Heart right ventricle (tissue), 16 donors: ENCODE results near the gene GBP2. TPM values are rescaled to one million over a fixed set of nuclear protein-coding genes. Genes with fewer than 3 reads are reported as not detected.

Experiments used
- ATAC-seq, 8 donors: fragments of 200-7000 bp; cut with Tn5 transposase; one replicate each; pipeline ENCODE4 v1.9.1; 2020; ENCODE audit warnings: mild to moderate bottlenecking in 8 of 8, moderate library complexity in 8 of 8, moderate number of reproducible peaks in 1 of 8
- DNase-seq, 2 donors: peaks; one replicate each; pipeline ENCODE4 v3.0.0-alpha.2; 2020
- H3K27ac ChIP-seq, 10 donors: fragments of 200-600 bp; sonication (generic) in 2 of 10; one replicate each; pipeline versions ENCODE4 v1.5.0 to v1.8.0; 2020 to 2022; ENCODE audit warnings: mild to moderate bottlenecking in 3 of 10
- H3K27me3 ChIP-seq, 7 donors: fragments of 200-600 bp; one replicate each; pipeline ENCODE4 v1.8.0; 2021 to 2022; ENCODE audit warnings: mild to moderate bottlenecking in 2 of 7
- H3K36me3 ChIP-seq, 9 donors: fragments of 200-600 bp; sonication (generic) in 1 of 9; one replicate each; pipeline versions ENCODE4 v1.5.0 to v1.8.0; 2020 to 2022; ENCODE audit warnings: mild to moderate bottlenecking in 2 of 9
- H3K4me1 ChIP-seq, 9 donors: fragments of 200-600 bp; sonication (generic) in 1 of 9; one replicate each; pipeline versions ENCODE4 v1.5.0 to v1.8.0; 2020 to 2022; ENCODE audit warnings: mild to moderate bottlenecking in 4 of 9
- H3K4me3 ChIP-seq, 10 donors: fragments of 200-600 bp; sonication (generic) in 2 of 10; one replicate each; pipeline versions ENCODE4 v1.5.0 to v1.8.0; 2020 to 2022; ENCODE audit warnings: mild to moderate bottlenecking in 7 of 10, moderate library complexity in 2 of 10
- H3K9me3 ChIP-seq, 11 donors: fragments of 200-600 bp in 10 of 11; sonication (generic) in 2 of 11; one replicate each; pipeline versions ENCODE4 v1.5.0 to v1.8.0; 2013 to 2022; ENCODE audit warnings: mild to moderate bottlenecking in 2 of 11, control low read depth in 1 of 11, moderate library complexity in 1 of 11
- CTCF ChIP-seq, 9 donors: fragments of 200-600 bp; sonication (generic) in 2 of 9; IDR thresholded peaks; one replicate each; pipeline versions ENCODE4 v1.5.0 to v1.8.0; 2021 to 2022; ENCODE audit warnings: antibody characterized with exemption in 9 of 9, mild to moderate bottlenecking in 5 of 9, moderate library complexity in 1 of 9
- WGBS, 2 donors: extraction: QIAGEN DNeasy Blood & Tissue Kit; methylation state at CpG; one replicate each; pipeline ENCODE4 v1.1.7; 2013; ENCODE audit warnings: inconsistent platforms in 1 of 2; 5-methylcytosine and 5-hydroxymethylcytosine counted together
- intact Hi-C, 10 donors: fragments of 100-400 bp; cut with DNase I; formaldehyde crosslinking; loops; one replicate each; pipeline versions ENCODE4 v1.11.1 to v1.14.2; 2022
- polyA plus RNA-seq, 2 donors: library from polyadenylated mRNA; stranded (reverse); fragments of 200-250 nt; gene quantifications; one replicate each; pipeline ENCODE4 v1.2.3, GENCODE V29; 2013
- total RNA-seq, 10 donors: library from RNA; stranded (reverse); fragmentation: NEBNext Ultra II Directional in 3 of 10; extraction: Animal tissue kit (Norgen Biotek cat#: 25700) in 3 of 10; gene quantifications; one replicate each; pipeline versions ENCODE4 v1.2.1 to v1.2.4, GENCODE V29; 2021 to 2023
- donor health status: Arrhythmogenic right ventricular cardiomyopathy.
- donor health status: ischemic (EF 13 %, LVEDD 7.1; RV severe dilation, severe dysfunction).
- donor health status: healthy with polysubstance abuse.
- donor health status: DM: no; HTN: yes; CAD: no.
- donor health status: DM: no; HTN: no; CAD: no.
- donor health status: ischemic (EF 25% LVEDD 6.9; RV normal size, moderate dysfunction).
- donor health status: ischemic (EF 25% LVEDD 5.7; RV mildly dilated, moderate dysfunction).
- donor health status: healthy.
- donor health status: DM: yes; HTN: yes; CAD: no.
- donor health status: Ischemic cardiomyopathy.
- donor health status: ischemic (EF 35%, LVEDD 5.7; RV mildly dilated, moderate dysfunction).
- donor health status: nonischemic (EF 11% LVEDD 7.7; RV severe dilation, severe dysfunction).
- donor health status: DM: yes; HTN: yes; CAD: no.
- donor health status: PGD.
- donor health status: ischemic (EF 29% LVEDD 5.4; RV normal size, mild dysfunction).
- donor health status: nonischemic (EF 23%, LVEDD 6.1; RV moderate dilation, normal function).

The GBP2 gene
- total and polyA plus RNA-seq, 12 donors: 6.0 to 67.3 (median 9.9) TPM

DNA sequence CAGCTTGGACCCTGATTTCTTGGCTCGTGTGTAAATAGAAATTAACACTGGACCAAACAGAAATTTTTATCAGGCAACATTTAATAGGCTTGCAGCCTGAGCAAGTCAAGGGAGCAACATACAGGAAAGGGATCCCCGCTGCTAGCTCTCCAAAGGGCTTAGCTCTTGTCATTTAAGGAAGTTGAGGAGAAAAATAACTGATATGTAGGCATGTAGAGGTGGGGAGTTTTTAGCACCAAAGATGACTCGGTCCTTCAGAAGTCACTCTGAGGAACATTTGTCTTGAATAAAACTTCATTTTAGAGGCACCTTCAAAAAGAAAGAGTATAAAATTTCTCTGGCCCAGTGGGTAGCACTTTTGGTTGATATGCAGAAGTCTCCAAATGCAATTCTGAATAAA, 27.1 kb downstream of the GBP2 start:
- ATAC-seq: no peak
- Histone ChIP-seq H3K4me1 (no peaks in the 10 kb centered on the region), H3K27me3 (no peaks in the 10 kb centered on the region), H3K27ac (no peak overlapping the region), H3K4me3 (no peak overlapping the region), H3K9me3 (peaks cover 0 to 19% (median 7%) of the 10 kb centered on the region in 11 donors), H3K36me3 (no peaks in the 10 kb centered on the region)
- DNase-seq: no peak
- intact Hi-C loops: no loop called here
- 74 to 87% methylated on average over 3 of the region's 3 CpGs for WGBS, 2 donors
- no peak for TF ChIP-seq CTCF (IDR thresholded peaks at IDR 0.05)

- Histone ChIP-seq H3K4me3 (no peak overlapping the region), H3K36me3 (no peaks in the 10 kb centered on the region), H3K27ac (no peak overlapping the region), H3K27me3 (no peaks in the 10 kb centered on the region), H3K9me3 (peaks cover 0 to 19% (median 7%) of the 10 kb centered on the region in 11 donors), H3K4me1 (no peaks in the 10 kb centered on the region)
- ATAC-seq: no peak
- no peak for DNase-seq
- WGBS, 2 donors: 89 to 92% methylated on average over 2 of the region's 2 CpGs
- no peak for TF ChIP-seq CTCF (IDR thresholded peaks at IDR 0.05)
- intact Hi-C loops: no loop called here
These were observed 30.2 kb downstream of the GBP2 start for GRCh38 chr1:89095737-89096136.

DNA sequence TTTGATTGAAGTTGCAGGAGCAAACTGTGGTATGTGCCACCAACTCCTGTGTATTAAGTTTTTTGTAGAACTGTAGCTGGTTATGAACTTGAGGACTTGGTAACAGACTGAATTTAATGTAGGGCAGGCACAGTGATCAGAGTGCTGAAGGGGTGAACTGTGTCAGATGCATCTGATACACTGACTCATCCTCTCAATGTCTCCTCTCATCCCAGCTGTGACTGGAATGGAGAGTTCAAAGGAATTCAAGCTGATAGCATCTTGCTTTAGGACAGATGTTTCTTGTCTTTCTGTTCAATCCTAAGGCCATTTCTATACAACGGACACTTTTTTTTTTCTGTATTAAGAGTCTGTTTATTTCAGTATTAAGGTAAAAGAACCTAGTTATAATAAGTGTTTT, 36.0 kb downstream of the GBP2 start:
- intact Hi-C loops: loop anchor here in 6 of 10 donors (5.0 to 10.0 kb wide), 8 partner anchors 52 to 367 kb away; no protein-coding TSS in a partner anchor
- H3K36me3 ChIP-seq: no peaks in the 10 kb centered on the region
- no peaks in the 10 kb centered on the region for H3K27me3 ChIP-seq
- ATAC-seq (no peak), DNase-seq (no peak)
- no peaks in the 10 kb centered on the region for H3K9me3 ChIP-seq
- no peak for TF ChIP-seq CTCF (IDR thresholded peaks at IDR 0.05)
- no peak overlapping the region for H3K4me3 ChIP-seq
- WGBS, 2 donors: 62 to 73% methylated on average over 1 of the region's 1 CpG
- H3K27ac ChIP-seq: no peak overlapping the region
- no peaks in the 10 kb centered on the region for H3K4me1 ChIP-seq

DNA sequence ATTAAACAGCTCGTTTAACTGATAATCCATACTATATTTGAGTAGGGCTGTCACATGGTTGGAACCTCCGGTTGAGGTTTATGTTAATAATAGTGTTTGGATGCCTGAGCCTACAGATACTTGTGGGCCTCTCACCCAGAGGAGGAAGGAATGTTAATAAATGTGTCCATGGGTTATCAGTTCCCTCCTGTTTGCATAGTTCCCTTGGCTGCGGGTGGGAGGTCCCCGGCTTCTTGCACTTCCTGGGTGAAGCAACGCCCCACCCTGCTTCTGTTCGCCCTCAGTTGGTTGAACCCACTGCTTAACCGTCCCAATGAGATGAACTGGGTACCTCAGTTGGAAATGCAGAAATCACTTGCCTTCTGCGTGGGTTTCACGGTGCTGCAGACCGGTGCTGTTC, 37.3 kb downstream of the GBP2 start:
- WGBS, 2 donors: 79 to 83% methylated on average over 10 of the region's 10 CpGs
- ATAC-seq (no peak), DNase-seq (no peak)
- Histone ChIP-seq H3K4me1 (no peaks in the 10 kb centered on the region), H3K9me3 (no peaks in the 10 kb centered on the region), H3K27ac (no peak overlapping the region), H3K36me3 (no peaks in the 10 kb centered on the region), H3K4me3 (no peak overlapping the region), H3K27me3 (no peaks in the 10 kb centered on the region)
- intact Hi-C loops: loop anchor here in 6 of 10 donors (5.0 to 10.0 kb wide), 7 partner anchors 84 to 369 kb away; no protein-coding TSS in a partner anchor
- TF ChIP-seq CTCF (IDR thresholded peaks at IDR 0.05): no peak
